HuH-7.5 (cell line): ENCODE results near the gene RBM46.
"Not testable (repeated sequence)": the region's sequence is repeated elsewhere in the genome, so short reads cannot be mapped to it uniquely, and the experiment has no call there.

Experiments
- DNase-seq: peaks from one replicate; pipeline ENCODE4 v3.0.0; 2011; ENCODE audit warnings: low spot score

The RBM46 gene

DNA sequence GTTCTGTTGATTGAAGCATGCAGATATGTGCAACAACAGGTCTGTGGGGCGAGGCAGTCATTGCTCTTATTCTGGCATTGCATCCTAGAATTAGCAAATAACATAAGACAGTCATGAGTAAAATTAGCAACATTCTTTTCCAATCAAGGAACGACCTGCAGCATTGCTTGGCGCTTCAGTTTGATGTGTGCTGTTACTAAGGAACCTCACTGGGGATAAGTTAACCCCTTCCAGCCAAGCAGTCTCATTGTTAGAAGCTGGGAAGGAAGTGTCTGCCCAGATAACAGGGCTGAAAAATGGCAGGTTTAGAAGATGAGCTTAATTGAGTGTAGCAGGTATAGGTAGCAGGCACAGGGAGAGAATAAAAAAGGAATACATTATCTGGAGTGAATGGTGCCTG is 55.4 kb downstream of the RBM46 start:
- DNase-seq = no peak

DNA sequence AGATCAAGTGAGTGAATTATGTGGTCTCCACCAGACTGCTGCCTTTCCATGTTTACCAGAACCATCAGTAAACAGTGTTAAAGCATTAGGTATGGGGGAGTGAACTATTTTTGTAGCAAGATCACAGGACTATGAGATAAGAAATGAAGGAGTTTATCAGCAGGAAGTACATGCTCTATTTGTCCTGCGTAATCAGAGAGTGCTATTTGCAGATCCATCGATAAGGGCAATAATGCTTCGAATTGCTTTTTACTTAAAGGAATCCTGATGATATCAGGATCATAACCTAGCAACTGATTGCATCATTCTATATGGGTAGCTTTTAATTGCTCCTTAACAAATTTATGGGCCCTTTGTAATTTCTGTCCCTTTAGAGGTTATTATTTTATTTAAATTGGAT is 57.1 kb downstream of the RBM46 start:
- DNase-seq = no peak

DNA sequence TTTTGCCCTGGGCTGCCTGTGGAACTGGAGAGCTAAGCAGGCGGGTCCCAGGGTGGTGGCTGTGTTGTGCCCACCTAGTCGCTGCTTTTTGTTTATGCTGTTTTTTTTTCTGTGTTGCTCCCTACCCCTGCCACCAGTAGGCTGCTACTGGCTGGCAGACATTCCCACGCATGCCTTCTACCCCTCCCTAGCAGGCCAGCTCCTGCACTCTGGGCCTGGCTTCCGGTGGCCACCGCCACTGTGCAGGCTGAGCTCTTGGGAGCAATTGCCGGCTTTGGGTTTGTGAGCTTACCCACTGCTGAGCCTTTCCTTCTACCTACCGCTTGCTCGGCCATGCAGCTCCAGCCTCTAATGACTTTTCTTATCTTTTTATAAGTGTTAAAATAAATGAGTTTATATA is 57.6 kb downstream of the RBM46 start:
- DNase-seq = no peak

DNA sequence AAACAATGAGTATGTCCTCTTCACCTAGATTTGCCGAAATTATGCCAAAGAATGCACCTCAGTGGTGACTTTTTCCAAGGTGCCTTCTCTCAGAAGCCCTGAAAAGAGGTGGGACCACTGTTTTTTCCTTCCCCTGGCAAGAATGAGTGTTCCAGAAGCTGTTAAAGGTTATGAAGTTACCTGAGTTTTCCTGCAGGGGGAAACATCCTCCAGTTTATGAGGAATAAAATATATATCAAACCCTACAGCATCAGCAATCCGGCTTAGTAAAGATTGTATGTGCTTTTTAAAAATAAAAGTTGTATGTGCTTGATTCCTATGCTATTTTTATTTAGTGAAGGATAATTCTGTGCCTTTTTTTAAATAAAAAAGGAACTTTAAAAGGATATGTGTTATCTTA is 73.3 kb downstream of the RBM46 start:
- no peak for DNase-seq

DNA sequence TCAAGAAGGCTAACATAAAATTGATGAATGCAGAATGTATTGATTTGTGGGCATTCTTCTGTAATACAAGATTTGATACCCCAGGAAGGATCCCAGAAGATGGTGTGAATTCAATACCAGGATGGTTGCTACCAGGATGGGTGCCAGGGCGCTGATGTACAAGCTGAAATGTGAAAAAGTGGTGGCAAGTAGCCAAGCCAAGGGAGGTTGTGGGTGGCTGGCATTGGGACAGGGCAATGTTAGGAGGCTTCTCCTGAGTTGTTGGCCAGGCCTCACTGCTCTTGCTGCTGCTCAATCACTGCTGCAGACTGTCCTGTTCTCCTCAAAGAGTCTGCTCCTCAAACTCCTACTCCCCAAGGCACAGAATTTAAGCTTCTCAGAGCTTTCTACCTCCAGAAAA is 77.1 kb downstream of the RBM46 start:
- no peak for DNase-seq

DNA sequence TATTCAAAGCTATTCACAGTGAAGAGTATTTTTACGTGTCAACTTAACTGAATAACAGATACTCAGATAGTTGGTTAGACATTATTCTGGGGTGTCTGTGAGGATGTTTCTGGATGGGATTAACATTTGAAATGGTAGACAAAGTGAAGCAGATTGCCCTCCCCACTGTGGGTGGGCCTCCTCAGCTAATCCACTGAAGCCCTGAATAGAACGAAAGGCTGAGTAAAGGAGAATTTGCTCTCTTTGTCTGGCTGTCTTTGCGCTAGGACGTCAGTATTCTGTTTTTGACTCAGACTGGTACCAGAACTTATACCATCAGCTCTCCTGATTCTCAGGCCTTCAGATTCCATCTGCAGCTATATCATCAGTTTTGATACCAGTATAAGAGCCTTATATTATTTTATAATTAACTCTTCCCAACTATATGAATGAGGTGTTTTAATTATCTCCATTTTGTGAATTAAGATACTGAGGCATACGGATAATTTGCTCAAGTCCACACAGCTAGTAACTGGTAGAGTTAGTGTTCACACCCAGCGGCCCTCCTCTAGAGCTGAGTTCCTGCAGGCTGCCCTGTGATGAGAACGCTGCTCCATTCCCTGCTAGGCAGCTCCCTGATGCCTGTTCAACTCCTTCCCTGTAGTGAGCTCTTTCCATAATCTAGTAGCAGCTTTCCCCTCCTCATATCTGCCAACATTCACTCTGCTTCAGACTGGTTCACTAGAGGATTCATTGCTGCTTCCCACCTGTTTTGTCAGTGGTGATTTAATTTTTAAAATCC is 87.5 kb downstream of the RBM46 start:
- DNase-seq = no peak

DNA sequence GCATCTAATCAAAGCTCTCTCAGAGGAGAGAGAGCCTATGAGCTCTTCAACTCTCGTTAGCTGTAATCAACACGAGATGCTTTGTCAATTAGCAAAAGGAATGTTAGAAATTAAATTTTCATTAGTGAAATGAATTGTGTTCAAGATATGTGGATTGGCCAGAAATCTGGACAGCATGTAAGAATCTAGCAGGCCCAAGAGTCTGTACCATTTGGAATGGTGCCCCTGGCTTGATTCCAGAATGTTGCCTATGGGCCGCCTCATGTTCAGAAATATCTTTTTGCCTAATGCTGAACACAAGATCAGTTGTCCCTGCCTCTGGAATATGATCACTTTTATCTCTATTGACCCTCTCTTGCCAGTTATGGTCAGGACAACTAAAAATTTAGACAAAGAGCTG is 88.2 kb downstream of the RBM46 start:
- DNase-seq = no peak

DNA sequence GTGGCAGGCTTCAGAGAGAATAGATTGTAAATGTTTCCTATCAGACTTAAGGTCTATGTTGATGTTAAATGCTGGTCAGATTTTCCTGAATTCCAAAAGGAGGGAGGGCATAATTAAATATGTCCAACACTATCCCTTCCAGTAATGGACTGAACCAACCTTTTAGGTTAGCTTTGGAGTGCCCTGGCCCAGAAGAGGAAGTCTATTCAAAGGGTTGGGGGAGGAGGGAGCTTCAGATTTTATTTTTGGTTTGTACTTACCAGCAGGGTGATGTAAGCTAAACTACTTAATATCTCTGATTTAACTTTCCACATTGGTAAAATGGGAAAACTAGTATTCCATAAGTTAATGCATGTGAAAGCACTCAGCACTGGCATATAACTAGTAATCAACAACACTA is 91.1 kb downstream of the RBM46 start:
- DNase-seq = no peak

DNA sequence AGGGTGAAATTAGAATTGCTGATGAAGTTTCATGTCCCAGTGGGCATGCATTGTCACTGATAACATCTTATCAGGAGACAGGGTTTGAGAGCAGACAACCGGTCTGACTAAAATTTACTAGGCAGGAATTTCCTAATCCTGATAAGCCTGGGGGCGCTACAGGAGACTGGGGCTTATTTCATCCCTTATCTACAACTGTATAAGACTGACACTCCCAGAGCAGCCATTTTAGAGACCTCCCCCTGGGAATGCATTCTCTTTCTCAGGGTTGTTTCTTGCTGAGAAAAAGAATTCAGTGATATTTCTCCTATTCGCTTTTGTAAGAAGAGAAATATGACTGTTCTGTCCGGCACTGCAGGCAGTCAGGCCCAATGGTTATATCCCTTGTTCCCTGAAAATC is 93.0 kb downstream of the RBM46 start:
- DNase-seq = not testable (repeated sequence)

DNA sequence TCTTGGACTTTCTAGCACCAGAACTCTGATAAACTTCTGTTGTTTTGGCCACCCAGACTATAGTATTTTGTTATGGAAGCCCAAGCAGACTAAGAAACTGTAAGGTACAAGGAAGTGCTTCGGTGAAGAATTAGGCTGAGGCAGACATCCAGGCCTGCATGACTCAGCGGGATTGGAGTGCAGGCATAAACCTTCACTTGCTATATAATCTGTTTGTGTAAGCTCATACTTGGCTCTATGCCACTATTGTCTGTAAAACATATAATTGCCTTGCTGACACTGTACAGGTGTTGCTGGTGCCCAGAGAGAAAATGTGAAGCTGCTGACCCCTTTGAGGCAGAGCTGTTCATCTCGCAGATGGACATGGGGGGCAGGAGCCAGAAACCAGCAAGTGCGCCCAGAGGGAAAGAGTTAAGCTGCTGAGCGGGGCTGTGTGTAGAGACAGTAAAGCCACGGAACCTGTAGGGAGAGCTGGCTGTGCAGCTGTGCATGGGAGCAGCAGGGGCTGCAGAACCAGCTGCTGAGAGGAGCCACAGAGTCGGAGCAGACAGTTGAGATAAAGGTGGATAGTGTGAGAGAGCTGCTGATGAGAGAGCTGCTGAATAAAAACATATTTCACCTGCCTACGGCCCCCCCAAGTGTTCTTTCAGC is 96.2 kb downstream of the RBM46 start:
- no peak for DNase-seq
